H1 (cell line): ENCODE data around the gene HBB. TPM values are rescaled to one million over a fixed set of nuclear protein-coding genes. Genes with fewer than 3 reads are reported as not detected.

ENCODE experiments used
- CTCF ChIA-PET: fragments of 300-600 bp; sonication (Branson Sonifier 250); formaldehyde crosslinking; loops from one replicate; lab custom pipeline; 2021; ENCODE audit not compliant: partially characterized antibody; lab: Charles Lee
- POLR2A ChIA-PET: fragments of 300-600 bp; sonication (Branson Sonifier 250); formaldehyde crosslinking; loops from one replicate; lab custom pipeline; 2021; ENCODE audit warnings: inconsistent platforms; ENCODE audit not compliant: partially characterized antibody; lab: Charles Lee
- DNase-seq, 2 experiments: peaks; one replicate each; pipeline versions ENCODE4 v3.0.0 to v3.0.0-alpha.2; 2010 to 2022; ENCODE audit warnings: low spot score in 2 of 2, low read depth in 1 of 2, mixed read lengths in 1 of 2
- FAIRE-seq: peaks from 2 replicates; lab custom pipeline; 2011; peaks lifted over from hg19 to GRCh38; lab: Jason Lieb, UNC
- H2AFZ ChIP-seq: 2 replicates; pipeline ENCODE4 v1.8.1; 2012; ENCODE audit warnings: low read length, inconsistent platforms
- H2AK5ac ChIP-seq: 2 replicates; pipeline ENCODE4 v1.6.1; 2013; ENCODE audit warnings: low read depth, low read length
- H2BK120ac ChIP-seq: replicated peaks from 2 replicates; pipeline ENCODE3; 2013; ENCODE audit warnings: low read depth, low read length, inconsistent platforms
- H2BK12ac ChIP-seq: 2 replicates; pipeline ENCODE4 v1.6.1; 2013; ENCODE audit warnings: low read depth, low read length
- H2BK15ac ChIP-seq: 2 replicates; pipeline ENCODE4 v1.6.1; 2013; ENCODE audit warnings: low read length
- H2BK20ac ChIP-seq: 2 replicates; pipeline ENCODE4 v1.6.1; 2013; ENCODE audit warnings: low read length
- H2BK5ac ChIP-seq: 2 replicates; pipeline ENCODE4 v1.6.1; 2013; ENCODE audit warnings: low read depth, low read length
- H3K14ac ChIP-seq: 2 replicates; pipeline ENCODE4 v1.6.1; 2013; ENCODE audit warnings: inconsistent platforms; ENCODE audit not compliant: insufficient read length
- H3K18ac ChIP-seq: 2 replicates; pipeline ENCODE4 v1.6.1; 2013; ENCODE audit warnings: low read length; ENCODE audit errors: extremely low read depth
- H3K23ac ChIP-seq: 2 replicates; pipeline ENCODE4 v1.6.1; 2013; ENCODE audit warnings: inconsistent platforms; ENCODE audit not compliant: insufficient read length
- H3K23me2 ChIP-seq: 2 replicates; pipeline ENCODE4 v1.6.1; 2013; ENCODE audit warnings: low read depth, low read length
- H3K27ac ChIP-seq: 2 replicates; pipeline ENCODE4 v1.6.1; 2011; ENCODE audit warnings: low read depth, low read length, inconsistent platforms
- H3K27me3 ChIP-seq, 4 experiments: replicated peaks in 1 of 4; 1 replicate in 1 of 4; 2 replicates in 3 of 4; pipeline versions ENCODE4 v1.6.1 to v1.8.1; 2011 to 2013; ENCODE audit warnings: low read length in 3 of 4, mild to moderate bottlenecking in 3 of 4, inconsistent platforms in 2 of 4, mixed read lengths in 2 of 4, moderate library complexity in 1 of 4; ENCODE audit not compliant: control insufficient read depth in 3 of 4, insufficient read depth in 3 of 4; ENCODE audit errors: extremely low read depth in 1 of 4
- H3K36me3 ChIP-seq, 4 experiments: 2 replicates each; pipeline versions ENCODE4 v1.6.1 to v1.8.1; 2011 to 2013; ENCODE audit warnings: mild to moderate bottlenecking in 4 of 4, low read length in 3 of 4, moderate library complexity in 2 of 4, control low read depth in 1 of 4, inconsistent platforms in 1 of 4; ENCODE audit not compliant: insufficient read depth in 4 of 4, control insufficient read depth in 2 of 4
- H3K4ac ChIP-seq: replicated peaks from 2 replicates; pipeline ENCODE3; 2013; ENCODE audit warnings: low read length, low read depth, mixed read lengths, inconsistent platforms; ENCODE audit not compliant: insufficient read length
- H3K4me1 ChIP-seq, 4 experiments: replicated peaks in 1 of 4; 1 replicate in 1 of 4; 2 replicates in 3 of 4; pipeline versions ENCODE4 v1.6.1 to v1.8.1; 2011 to 2013; ENCODE audit warnings: low read length in 3 of 4, inconsistent platforms in 2 of 4, mixed read lengths in 1 of 4; ENCODE audit not compliant: insufficient read depth in 4 of 4, control insufficient read depth in 3 of 4
- H3K4me2 ChIP-seq, 2 experiments: 2 replicates each; pipeline versions ENCODE4 v1.6.1 to v1.8.1; 2011 to 2013; ENCODE audit warnings: low read depth in 2 of 2, low read length in 2 of 2, control low read depth in 1 of 2, inconsistent platforms in 1 of 2, mild to moderate bottlenecking in 1 of 2; ENCODE audit not compliant: insufficient read depth in 1 of 2
- H3K4me3 ChIP-seq, 4 experiments: fragments of 200-600, 300-600 bp in 1 of 4; sonication (generic), shearing (Covaris generic), sonication (Bioruptor Twin) in 1 of 4; 2 replicates each; pipeline versions ENCODE4 v1.5.1 to v1.8.1; 2011 to 2016; ENCODE audit warnings: low read length in 4 of 4, low read depth in 3 of 4, control low read depth in 2 of 4, inconsistent platforms in 2 of 4, mild to moderate bottlenecking in 2 of 4, mixed read lengths in 1 of 4, moderate library complexity in 1 of 4; ENCODE audit not compliant: insufficient read depth in 2 of 4; ENCODE audit errors: extremely low read depth in 1 of 4
- H3K56ac ChIP-seq: replicated peaks from 2 replicates; pipeline ENCODE3; 2013; ENCODE audit warnings: low read depth, mild to moderate bottlenecking, mixed read lengths, low read length, inconsistent platforms; ENCODE audit not compliant: insufficient read length
- H3K79me1 ChIP-seq: 2 replicates; pipeline ENCODE4 v1.6.1; 2013; ENCODE audit warnings: low read depth, low read length, control low read depth
- H3K79me2 ChIP-seq, 2 experiments: 2 replicates each; pipeline versions ENCODE4 v1.6.1 to v1.8.1; 2012 to 2013; ENCODE audit warnings: low read length in 2 of 2, mild to moderate bottlenecking in 2 of 2, inconsistent platforms in 1 of 2; ENCODE audit not compliant: insufficient read depth in 2 of 2, control insufficient read depth in 1 of 2
- H3K9ac ChIP-seq, 4 experiments: replicated peaks in 1 of 4; 1 replicate in 1 of 4; 2 replicates in 3 of 4; pipeline versions ENCODE4 v1.6.1 to v1.8.1; 2011 to 2013; ENCODE audit warnings: low read depth in 3 of 4, low read length in 3 of 4, control low read depth in 2 of 4, mild to moderate bottlenecking in 2 of 4, moderate library complexity in 2 of 4, inconsistent platforms in 1 of 4; ENCODE audit errors: extremely low read depth in 1 of 4
- H3K9me3 ChIP-seq, 2 experiments: 2 replicates each; pipeline versions ENCODE4 v1.6.1 to v1.8.1; 2012 to 2013; ENCODE audit warnings: mild to moderate bottlenecking in 2 of 2, moderate library complexity in 2 of 2, control low read depth in 1 of 2, inconsistent platforms in 1 of 2, low read depth in 1 of 2, low read length in 1 of 2, mixed read lengths in 1 of 2; ENCODE audit not compliant: insufficient read depth in 2 of 2
- H4K20me1 ChIP-seq, 2 experiments: replicated peaks in 1 of 2; 2 replicates each; pipeline versions ENCODE3 to v1.8.1; 2011 to 2013; ENCODE audit warnings: inconsistent platforms in 2 of 2, low read length in 2 of 2, mild to moderate bottlenecking in 1 of 2; ENCODE audit not compliant: insufficient read depth in 2 of 2, control insufficient read depth in 1 of 2
- H4K5ac ChIP-seq: 2 replicates; pipeline ENCODE4 v1.6.1; 2013; ENCODE audit warnings: low read length, low read depth, mixed read lengths, inconsistent platforms; ENCODE audit not compliant: insufficient read length
- H4K8ac ChIP-seq: 2 replicates; pipeline ENCODE4 v1.8.0; 2013; ENCODE audit warnings: mild to moderate bottlenecking, moderate library complexity, low read length, inconsistent platforms; ENCODE audit not compliant: insufficient read depth; ENCODE audit errors: extremely low read depth
- H4K91ac ChIP-seq: replicated peaks from 2 replicates; pipeline ENCODE3; 2013; ENCODE audit warnings: low read length, mixed read lengths, inconsistent platforms; ENCODE audit not compliant: insufficient read length
- CHD2 ChIP-seq: IDR thresholded peaks from 2 replicates; pipeline ENCODE4 v1.6.1; 2012; ENCODE audit warnings: low read length, improper control_type of control experiment
- FOSL1 ChIP-seq: IDR thresholded peaks from 2 replicates; pipeline ENCODE4 v1.6.1; 2011; ENCODE audit warnings: mild to moderate bottlenecking, low read depth, low read length, moderate library complexity; ENCODE audit not compliant: insufficient read depth
- GABPA ChIP-seq: IDR thresholded peaks from 2 replicates; pipeline ENCODE4 v1.6.1; 2011; ENCODE audit warnings: mild to moderate bottlenecking, low read length, moderate library complexity, borderline replicate concordance; ENCODE audit not compliant: insufficient read depth
- WGBS, 2 experiments: shearing (Covaris generic) in 1 of 2; methylation state at CpG; one replicate each; pipeline versions ENCODE4 v1.1.6 to v1.1.7; 2013 to 2015; ENCODE audit warnings: low lambda C conversion rate in 2 of 2, mixed read lengths in 2 of 2, inconsistent platforms in 1 of 2, low coverage in 1 of 2, missing lambda C conversion rate in 1 of 2; ENCODE audit not compliant: insufficient replicate concordance in 2 of 2, insufficient coverage in 1 of 2, insufficient read length in 1 of 2; ENCODE audit errors: extremely low coverage in 1 of 2, missing lambda C conversion rate in 1 of 2; 5-methylcytosine and 5-hydroxymethylcytosine counted together
- polyA plus RNA-seq, 7 experiments: library from polyadenylated mRNA; depleted of rRNA in 3 of 7; stranded (reverse) in 5 of 7; unstranded in 2 of 7; fragments of >200 nt in 5 of 7; fragments of 200-250 nt in 2 of 7; gene quantifications; 1 replicate in 5 of 7; 2 replicates in 1 of 7; 4 replicates in 1 of 7; pipeline versions ENCODE4 v1.2.1 to v1.2.3, GENCODE V29; 2011 to 2013; ENCODE audit warnings: missing spikeins in 2 of 7, mixed read lengths in 2 of 7
- total RNA-seq: library from RNA; stranded (reverse); fragmentation: NEBNext Ultra II Directional; extraction: Animal tissue kit (Norgen Biotek cat#: 25700); gene quantifications from 2 replicates; pipeline ENCODE4 v1.2.1, GENCODE V29; 2021

The HBB gene
- total and polyA plus RNA-seq, 2 of the 8 experiments (the other 6 are each of a cell fraction or from before 2014, with no cell fraction given): not detected

DNA sequence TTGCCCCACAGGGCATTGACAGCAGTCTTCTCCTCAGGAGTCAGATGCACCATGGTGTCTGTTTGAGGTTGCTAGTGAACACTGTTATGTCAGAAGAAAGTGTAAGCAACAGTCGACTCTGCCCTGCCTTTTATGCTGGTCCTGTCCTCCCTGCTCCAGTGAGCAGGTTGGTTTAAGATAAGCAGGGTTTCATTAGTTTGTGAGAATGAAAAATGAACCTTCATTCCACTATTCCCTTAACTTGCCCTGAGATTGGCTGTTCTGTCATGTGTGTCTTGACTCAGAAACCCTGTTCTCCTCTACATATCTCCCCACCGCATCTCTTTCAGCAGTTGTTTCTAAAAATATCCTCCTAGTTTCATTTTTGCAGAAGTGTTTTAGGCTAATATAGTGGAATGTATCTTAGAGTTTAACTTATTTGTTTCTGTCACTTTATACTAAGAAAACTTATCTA lies 7.5 kb upstream of the HBB start, which contains the start of gene HBD:
HBD (minus strand) TSS at position 103 of the 454 bp plus-strand sequence; CDS start at position 53, 50 bp downstream.
- H3K56ac ChIP-seq: no peak within 1 kb of the TSS
- no peak within 1 kb of the TSS for H2BK20ac ChIP-seq
- TF ChIP-seq GABPA: no peak
- no peak for TF ChIP-seq FOSL1
- TF ChIP-seq CHD2: no peak

More for the DNA sequence above, 7.5 kb upstream of the HBB start, which contains the start of gene HBD:
- Histone ChIP-seq H3K18ac (no peak within 1 kb of the TSS), H3K4me1 (no peaks in the 10 kb centered on the region), H3K4ac (no peak within 1 kb of the TSS), H3K79me1 (no peaks in the 10 kb centered on the region), H2BK5ac (no peak within 1 kb of the TSS), H4K20me1 (no peaks in the 10 kb centered on the region), H4K8ac (no peak within 1 kb of the TSS), H4K5ac (no peak within 1 kb of the TSS), H3K9me3 (no peaks in the 10 kb centered on the region), H2AK5ac (no peak within 1 kb of the TSS), H3K27me3 (no peaks in the 10 kb centered on the region), H3K4me3 (no peak within 1 kb of the TSS), H2BK15ac (no peak within 1 kb of the TSS), H3K9ac (no peak within 1 kb of the TSS), H2BK12ac (no peak within 1 kb of the TSS), H3K23ac (no peak within 1 kb of the TSS), H2AFZ (peak within 1 kb of the TSS; percentile 44; the same call in 1 of the 2 replicates), H3K4me2 (no peak within 1 kb of the TSS), H3K14ac (no peak within 1 kb of the TSS), H4K91ac (no peak within 1 kb of the TSS), H3K23me2 (no peaks in the 10 kb centered on the region; the same call in 1 of the 2 replicates), H3K36me3 (no peaks in the 10 kb centered on the region), H2BK120ac (no peak within 1 kb of the TSS), H3K79me2 (no peaks in the 10 kb centered on the region), H3K27ac (no peak within 1 kb of the TSS)
- DNase-seq: no peak
- CTCF ChIA-PET: interaction anchor here (0.6 kb wide), 1 partner anchor 624 kb away, joined by 3 read pairs; no protein-coding TSS in a partner anchor
- 74% methylated on average over 2 of the region's 2 CpGs; no CpG with 5 or more reads in 1 of the 2 experiments for WGBS, 2 experiments
- POLR2A ChIA-PET: no interaction called here
- no peak for FAIRE-seq
